Embryonic facial prominence (tissue), 1 donor: ENCODE measurements around the gene KCNQ1.
A peak's percentile ranks its signal among the peaks of the same experiment; 100 is the strongest.

ENCODE experiments used
- DNase-seq: peaks from one replicate; pipeline ENCODE4 v3.0.0-alpha.2; 2016; ENCODE audit errors: extremely low spot score

Gene KCNQ1

DNA sequence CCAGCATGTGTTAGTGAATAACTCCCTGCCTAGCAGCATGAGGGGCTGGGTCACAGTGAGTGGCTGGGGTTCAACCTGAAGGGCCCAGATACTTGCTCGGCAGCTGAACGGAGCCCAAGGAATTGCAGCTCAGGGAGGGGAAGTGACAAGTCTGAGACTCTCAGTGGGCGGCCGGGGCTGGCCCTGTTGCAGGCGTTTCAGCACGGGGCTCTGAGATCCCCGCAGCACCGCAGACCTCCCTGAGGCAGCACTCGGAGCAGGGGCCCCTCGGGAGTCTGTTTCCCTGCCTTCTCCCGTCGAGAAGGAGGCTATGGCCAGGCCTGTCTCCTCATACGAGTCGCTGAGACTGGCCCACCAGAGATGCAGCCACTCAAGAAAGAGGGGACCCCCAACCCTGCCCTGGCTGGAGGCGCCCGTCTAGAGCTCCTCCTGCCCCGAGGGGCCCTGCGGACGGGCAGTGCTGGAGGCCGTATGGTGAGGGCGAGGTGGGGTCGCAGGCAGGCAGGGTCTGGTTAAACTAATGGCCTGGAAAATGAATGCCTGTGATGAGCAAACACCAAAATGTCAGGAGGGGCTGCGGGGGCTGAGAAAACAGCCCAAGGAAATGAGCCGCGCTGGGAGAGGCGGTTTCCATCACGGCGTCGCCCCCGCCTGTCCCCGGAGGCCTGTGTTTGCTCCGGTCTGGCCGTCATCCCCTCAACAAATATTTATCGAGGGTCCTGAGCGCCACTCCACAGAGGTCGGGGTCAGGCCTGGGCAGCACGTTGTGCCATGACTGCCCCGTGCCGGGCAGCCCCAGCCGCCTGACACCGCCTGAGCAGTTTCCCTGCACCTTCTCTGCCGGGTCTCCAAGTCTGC is 35.0 kb upstream of the KCNQ1 start:
- no peak for DNase-seq

DNA sequence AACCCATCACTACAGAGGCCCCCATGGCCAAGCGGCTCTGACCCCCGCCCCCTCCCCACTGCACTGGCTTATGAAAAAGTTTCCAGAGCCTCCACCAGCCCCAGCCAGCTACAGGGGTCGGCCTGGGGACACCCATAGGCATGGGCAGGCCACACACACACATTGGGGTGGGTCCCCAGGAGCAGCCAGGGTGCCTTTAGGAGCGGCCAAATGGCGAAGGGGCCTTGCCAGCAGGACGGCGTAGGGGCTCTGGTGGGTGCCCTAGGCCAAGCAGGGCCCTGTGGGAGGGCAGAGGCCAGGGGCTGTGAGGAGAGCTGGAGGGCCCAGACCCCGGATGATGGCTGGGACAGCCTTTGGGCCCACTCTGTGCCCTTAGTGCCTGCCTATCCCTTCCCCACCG is 34.2 kb upstream of the KCNQ1 start:
- DNase-seq, result no peak

DNA sequence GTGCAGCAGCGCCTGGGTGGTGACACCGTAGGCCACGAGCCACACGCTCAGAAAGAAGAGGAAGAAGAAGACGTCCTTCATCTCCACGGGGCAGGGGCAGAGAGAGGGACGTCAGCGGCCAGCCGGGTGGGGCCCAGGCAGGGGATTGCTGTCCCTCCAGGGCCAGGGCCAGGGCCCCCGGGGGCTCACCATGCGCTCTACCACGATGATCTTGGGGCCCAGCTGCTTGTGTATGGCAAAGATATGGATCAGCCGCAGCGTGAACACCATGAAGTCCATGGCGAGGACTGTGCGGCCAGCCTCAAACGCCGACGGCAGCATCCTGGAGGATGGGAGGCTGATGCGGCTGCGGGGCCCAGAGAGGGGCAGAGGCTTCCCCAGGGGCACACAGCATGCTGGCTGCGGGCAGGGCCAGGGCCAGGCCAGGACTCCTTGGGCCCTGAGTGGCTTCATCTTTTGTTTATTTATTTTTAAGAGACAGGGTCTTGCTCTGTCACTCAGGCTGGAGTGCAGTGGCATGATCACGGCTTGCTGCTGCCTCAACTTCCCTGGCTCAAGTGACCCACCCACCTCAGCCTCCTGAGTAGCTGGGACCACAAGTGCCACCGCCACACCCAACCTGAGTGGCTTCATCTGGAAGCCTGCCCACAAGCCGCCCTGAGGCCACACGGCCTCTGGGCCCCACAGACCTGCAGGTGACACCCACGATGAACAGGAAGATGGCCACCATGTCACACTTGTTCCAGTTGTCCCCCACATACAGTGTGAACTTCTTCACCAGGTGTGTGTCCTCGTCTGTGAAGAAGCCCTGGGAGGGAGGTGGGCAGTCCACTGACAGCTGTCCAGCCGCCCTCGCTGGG is 33.1 kb upstream of the KCNQ1 start:
- no peak for DNase-seq

DNA sequence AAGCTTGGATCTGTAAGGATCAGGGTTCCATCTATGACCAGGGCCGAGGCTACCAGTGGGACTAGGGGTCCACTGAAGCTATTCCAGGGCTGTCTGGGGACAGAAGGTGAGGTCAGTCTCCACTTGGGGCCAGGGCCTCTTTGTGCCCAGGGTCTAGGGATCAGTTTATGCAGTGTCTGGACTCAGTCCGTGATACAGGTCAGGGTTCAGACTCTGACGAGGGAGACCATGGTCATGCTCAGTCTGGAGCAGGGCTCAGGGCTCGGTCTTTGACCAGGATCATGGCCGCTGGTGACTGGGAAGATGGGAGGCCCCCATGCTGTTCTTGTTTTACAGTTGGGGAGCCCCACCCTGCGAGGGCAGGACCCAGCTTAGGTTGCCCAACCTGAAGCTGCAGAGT is 32.5 kb upstream of the KCNQ1 start:
- DNase-seq, result no peak

DNA sequence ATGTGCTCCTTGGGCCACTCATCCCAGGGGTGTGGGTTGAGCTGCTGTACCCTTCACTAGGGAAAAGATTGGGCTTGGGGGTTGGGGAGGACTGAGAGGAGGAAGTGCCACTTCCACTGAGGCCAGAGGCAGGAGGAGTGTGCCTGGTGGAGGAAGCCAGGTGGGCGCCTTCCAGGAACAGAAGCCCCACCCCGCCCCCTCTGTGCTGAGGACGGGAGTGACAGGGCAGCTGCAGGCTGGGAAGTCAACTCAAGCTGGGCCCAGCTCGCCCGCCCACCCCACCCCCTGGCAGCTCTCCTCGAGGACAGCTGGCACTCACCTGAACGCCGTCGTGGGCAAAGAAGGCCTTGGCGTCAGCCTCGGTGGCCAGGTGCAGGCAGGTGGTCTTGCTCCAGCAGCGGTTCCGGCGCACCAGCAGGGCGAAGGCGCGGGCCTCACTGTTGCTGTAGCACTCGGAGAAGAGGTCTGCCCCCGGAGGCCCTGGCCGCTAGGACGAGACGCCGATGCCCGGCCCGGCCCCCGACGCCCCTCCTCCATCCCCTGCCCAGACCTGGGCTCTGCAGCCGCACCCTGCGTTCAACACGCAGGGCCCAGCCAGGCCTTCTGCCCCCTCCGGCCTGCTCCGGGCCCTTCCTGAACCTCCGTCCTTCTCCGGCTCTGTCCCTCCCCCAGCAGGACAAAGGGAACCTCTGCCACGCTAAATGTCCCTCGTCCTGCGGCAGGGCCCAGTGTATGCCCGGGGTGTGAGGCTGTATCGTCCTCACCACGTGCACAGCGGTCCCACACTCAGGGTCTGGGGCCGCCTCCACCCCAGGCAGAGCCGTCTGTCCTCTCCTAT is 30.8 kb upstream of the KCNQ1 start:
- no peak for DNase-seq

DNA sequence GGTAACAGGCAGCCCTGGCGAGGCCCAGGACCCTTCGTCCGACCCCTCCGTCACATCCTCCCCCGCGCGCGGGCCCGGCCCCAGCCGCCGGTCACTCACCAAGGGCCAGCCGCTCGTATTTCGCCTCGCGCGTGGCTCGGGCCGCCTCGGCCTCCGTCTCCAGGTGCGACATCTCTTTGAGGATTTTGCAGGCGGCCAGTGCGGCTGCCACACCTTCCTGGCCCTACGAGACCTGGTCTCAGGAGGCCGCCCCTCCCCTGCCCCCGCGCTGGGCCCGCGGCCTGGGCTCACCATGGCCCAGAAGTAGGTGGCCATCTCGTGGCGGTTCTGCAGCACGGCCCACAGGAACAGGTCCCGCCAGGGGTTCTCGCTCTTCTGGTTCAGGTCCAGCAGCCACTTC is 30.2 kb upstream of the KCNQ1 start:
- no peak for DNase-seq

DNA sequence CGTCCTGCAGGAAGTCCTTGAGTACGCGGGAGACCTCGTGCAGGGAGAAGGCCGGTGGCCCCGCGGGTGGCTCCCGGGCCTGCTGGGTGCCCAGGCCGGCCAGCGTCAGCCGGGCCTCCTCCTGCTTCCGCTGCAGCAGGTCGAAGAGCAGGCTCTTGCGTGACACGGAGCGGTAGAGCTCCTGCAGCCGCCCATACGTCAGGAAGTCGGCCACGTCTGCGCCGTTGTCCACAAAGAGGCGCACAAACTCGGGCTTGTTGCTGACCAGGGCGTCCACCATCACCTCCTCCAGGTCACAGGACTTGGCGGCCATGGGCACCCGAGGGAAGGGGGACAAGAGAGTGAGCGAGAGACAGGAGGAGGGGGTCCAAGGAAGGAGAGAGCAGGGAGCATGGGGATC is 29.6 kb upstream of the KCNQ1 start:
- no peak for DNase-seq

DNA sequence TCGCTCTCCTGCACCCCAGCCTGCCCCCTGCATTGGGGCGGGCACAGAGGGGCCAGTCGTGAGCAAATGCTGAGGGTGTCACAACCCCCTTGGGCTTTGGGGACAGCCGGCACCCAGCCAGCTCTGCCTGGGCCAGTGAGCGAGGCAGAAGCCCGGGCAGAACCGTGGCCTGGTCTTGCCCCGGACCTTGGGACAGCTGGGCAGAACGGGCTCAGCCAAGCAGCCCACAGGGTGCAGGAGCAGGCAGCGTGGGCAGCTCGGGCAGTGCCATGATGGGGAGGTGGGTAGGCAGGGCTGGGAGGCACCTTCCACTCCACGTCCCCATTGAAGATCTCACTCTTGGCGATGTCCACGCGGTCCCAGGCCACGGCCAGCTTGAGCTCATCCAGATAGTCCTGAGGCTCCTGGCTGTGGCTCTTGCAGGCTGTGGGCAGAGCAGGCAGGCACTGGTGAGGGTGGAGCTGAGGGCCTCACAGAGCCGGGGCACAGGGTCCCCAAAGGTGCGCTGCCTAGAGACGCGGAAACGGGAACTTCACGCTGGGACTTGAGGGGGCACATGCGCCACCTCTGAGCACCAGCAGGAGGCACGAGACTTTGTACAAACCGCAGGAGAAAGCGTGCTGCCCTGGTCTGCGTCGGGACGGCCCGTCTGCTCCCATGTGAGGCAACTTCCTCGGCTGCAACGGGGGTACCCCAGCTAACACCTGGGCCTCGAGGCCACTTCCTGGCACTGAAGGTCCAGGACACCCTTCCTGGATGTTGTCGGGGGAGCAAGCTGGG is 29.0 kb upstream of the KCNQ1 start:
- DNase-seq, result no peak

DNA sequence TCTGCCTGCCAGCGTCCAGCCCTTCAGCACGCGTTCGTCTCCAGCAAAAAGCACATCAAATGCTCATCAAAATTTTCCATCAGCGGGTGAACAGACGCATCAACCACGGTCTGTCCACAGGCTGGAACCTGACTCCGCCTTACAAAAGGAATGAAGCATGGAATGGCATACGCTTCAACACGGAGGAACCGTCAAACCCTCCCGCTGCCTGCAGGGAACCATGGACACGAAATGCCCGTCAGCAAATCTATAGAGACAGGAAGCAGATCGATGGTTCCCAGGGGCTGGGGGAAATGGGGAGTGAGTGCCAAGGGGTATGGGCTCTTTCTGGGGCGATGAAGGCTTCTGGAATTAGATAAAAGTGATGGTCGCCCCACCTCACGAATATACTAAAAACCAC is 28.0 kb upstream of the KCNQ1 start:
- no peak for DNase-seq

DNA sequence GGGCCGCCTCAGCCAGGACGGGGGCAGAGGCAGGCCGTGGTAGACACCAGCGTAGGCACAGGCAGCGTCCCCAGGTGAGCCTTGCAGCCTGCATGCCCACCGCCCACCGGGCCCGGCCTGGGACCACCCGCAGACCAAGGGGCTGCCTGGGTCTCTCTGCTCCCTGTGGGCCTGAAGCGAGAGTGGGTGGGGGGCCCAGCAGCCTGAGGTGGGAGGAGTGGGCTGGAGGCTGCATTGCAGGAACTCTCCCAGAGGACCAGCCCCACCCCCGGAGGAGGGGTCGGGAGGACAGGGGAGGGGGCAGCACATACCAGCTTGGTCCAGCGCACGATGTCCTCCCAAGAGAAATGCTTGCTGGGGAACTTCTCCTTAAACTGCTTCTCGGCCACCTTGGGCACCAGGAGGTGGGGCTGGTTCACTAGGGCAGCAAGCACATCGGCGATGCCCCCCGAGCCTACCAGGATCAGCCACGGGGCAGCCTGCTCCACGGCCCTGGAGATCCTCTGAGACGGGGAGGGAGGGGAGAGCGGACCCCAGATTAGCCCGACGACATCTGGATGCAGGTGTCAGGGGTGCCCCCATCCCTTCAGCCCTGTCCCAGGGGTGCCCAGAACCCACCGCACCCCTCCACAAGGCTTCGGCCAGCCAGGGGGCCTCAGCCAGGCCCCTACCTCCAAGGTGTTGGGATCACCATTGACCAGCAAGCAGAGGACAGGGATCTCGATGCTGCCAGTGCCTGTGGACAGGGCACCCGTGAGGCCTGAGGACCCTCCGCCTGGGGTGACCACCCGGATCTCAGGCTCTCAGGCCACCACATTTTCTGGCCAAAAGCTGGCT is 26.7 kb upstream of the KCNQ1 start:
- DNase-seq, result no peak

DNA sequence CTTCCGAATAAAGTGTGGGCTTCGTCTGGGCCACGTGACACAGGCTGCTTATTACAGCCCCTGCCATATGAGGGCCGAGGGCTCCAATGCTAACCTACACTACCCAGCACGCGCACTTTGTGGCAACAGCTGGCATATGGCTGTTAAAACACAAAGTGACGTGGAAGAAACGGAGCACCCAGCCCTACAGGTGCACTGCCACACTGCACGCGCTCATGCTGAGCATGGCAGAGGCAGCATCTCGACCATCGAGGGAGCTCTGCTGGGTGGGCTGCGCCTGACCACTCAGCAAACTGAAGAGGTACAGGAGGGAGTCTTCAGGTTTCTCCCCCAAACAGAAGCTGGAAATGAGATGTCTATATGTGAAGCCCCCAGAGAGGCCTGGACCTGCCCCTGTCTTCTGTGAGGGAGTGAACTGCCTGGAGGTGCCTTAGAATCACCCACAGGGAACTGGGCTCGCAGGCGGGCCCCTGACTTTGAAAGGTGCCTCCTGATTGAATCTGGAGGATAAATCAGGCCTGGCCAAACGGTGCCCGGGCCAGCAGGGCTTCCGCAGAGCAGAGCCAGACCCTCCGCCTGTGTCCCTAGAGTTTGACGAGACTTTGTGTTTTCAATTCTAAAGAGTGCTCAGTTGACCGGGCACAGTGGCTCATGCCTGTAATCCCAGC is 26.0 kb upstream of the KCNQ1 start:
- DNase-seq, result no peak

DNA sequence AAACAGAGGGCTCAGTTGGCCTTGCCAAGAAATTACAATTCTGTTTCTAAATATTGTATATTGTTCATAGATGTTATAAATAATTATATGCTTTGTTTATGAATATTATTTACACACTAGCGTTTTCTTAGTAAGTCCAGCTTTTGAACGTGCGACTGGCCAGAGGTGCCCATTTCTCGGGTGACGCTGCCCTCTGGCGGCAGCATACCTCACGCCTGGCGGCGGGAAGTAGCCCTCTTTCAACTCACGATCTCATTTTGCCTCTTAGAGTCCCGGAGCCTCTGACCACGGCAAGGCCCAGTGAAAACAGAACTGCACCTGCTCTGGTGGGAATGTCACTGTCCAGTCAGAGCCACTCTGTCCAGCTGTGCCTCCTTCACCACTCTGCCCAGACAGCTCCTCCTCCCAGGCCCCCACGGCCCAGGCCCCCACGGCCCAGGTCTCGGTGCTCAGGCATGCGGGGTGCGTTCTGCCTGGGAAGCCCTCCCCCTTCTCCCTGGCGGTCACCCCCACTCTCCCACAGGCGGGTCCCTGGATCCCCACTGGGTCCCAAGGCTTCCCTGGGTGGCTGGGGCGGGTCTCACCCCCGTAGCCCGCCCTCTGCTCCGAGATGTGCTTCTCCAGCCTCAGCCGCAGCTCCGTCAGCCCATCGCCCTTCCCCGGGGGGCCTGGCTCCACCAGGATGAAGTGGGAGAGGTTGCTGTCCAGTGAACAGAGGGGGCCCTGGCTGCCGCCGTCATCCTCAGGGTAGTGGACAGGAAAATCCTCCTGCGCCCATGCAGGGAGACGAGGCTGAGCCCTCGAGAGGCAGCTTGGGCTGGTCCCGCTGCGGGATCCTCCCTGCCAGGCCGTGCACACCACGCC is 24.9 kb upstream of the KCNQ1 start:
- peak; percentile 43 for DNase-seq

DNA sequence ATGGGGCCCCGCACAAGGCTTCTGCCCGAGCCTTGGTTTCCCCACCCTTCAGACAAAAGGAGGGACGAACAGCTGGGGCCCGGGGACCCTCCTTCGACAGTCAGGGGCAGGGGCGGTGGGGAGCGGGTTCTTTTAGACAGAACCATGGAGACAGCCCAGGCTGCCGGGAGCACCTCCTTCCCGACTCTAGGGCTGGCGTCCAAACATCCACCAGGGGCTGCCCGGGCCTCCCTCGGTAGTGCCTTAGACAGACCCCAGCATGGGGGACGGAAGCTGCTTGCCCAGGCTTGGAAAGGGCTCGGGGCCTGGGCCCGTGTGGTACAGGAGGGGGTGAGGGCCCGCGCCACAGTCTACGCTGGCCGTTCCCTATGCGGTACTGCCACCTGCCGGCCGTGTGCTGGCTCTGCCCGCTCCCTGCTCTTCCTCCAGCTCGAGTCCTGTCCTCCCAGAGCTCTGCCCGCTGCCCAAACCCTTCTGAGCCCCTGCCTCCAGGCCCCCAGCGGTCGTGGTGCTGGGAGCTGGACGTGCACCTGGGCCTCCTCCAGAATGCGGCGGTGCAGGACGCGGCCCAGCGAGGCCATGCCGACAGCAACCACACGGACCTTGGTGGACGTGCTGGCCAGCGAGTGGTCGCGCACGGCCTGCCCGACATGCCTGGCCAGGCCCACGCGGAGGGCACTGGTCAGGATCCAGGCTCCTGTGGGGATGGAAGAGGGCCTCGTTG is 24.1 kb upstream of the KCNQ1 start:
- peak; percentile 60 for DNase-seq

DNA sequence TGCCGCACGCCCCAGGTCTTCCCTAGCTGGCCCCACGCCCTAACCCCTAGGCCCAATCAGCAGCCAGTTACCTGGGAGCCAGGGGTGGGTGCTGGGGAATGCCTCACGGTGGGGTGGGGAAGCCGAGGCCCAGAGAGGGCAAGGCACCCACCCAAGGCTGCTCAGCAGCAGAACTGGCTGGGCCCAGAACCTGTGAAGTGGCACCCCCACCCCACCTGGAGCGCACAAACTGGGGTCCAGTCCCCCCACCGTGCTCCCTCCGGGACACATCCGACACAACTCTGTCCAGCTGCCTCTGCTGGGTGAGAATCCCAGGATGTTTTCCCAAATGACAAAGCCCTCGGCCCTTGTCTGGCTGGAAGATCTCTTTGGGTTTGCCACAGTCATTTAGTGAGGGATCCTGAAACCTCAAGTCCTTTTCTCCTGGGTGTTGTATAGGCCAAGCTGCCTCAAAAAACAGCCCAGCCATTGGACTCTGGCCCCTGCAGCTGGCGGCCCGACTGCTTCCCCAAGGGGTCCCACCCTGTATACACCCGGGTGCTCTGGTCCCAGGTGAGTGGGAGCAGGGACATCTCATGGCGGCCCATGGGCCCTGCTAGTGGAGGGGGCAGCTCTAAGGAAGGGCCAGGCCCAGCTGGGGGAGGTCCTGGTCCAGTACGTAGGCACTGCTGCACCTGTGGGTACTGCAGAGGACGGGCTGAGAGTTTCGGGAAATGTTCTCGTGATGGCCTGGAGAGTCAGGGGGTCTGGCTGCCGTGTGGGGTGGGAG is 23.4 kb upstream of the KCNQ1 start:
- DNase-seq, result no peak

DNA sequence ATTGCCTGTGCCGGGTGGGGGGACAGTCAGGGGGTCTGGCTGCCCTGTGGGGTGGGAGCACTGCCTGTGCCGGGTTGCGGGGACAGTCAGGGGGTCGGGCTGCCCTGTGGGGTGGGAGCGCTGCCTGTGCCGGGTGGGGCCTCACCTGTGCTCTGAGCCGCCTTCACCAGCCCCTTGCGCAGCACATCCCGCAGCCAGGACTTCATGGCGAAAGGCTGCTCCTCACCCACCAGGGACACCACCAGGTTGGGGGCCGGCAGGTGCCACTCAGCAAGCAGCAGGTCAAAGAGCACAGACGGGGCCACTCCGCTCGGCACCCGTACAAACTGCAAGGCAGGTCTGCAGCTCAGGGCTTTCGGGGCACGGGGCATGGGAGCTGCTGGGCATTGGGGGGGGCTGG is 22.8 kb upstream of the KCNQ1 start:
- no peak for DNase-seq

DNA sequence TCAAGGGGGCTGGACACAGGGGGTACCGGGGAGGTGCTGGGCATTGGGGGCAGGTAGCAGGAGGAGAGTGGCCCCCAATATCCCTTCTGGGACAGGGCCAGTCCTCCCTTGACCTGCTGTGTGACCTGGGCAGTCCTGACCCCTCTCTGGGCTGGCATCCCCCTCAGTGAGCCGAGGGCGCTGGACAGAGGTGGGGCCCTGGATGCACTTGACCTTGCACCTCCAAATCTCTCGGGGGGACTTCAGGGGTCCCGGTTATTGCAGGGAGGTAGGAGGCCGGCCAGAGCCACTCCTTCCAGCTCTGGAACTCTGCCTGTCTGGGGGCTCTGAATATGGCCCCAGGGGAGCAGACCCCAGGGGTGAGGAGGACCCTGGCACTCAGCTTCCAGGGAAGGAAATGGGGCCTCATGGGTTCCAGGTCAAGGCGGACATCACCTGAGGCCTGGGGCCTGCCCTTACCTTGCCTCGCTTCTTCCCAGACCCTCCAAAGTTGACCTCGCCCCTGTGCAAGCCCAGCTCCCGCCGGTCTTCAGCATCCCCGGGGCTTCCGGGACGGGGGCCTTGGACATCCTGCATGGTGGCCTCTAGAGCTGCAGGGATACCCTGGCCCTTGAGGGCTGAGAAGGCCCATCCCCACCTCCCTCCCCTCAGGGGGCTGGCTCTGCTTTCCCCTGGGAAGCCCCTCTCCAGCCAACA is 22.2 kb upstream of the KCNQ1 start:
- DNase-seq, result no peak
